ENCODE measurements around the gene MAML2.

Gene MAML2

DNA sequence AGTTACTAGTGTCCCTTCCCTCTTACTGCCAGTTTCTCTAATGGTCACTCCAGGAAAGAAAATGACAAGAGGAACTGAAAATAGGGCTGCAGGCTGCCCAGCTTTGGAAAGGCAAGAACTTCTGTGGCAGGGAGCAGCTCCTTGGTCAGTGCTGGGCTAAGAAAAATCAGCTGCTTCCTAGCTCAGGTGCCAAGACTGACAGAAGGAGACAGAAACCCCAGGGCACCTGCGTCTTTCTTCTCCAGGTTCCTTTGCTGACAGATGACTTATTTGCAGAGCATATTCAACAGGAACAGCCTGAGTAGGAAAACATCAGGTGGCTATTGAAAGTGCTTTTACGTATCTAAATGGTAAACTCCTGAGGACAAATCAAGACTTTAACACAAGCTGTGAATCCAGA lies 25.4 kb downstream of the MAML2 start:
- H3K27ac ChIP-seq = no peak overlapping the region
- TF ChIP-seq ZFX (IDR thresholded peaks at IDR 0.05) = no peak
- TF ChIP-seq, protein P1, sequence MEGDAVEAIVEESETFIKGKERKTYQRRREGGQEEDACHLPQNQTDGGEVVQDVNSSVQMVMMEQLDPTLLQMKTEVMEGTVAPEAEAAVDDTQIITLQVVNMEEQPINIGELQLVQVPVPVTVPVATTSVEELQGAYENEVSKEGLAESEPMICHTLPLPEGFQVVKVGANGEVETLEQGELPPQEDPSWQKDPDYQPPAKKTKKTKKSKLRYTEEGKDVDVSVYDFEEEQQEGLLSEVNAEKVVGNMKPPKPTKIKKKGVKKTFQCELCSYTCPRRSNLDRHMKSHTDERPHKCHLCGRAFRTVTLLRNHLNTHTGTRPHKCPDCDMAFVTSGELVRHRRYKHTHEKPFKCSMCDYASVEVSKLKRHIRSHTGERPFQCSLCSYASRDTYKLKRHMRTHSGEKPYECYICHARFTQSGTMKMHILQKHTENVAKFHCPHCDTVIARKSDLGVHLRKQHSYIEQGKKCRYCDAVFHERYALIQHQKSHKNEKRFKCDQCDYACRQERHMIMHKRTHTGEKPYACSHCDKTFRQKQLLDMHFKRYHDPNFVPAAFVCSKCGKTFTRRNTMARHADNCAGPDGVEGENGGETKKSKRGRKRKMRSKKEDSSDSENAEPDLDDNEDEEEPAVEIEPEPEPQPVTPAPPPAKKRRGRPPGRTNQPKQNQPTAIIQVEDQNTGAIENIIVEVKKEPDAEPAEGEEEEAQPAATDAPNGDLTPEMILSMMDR (conservative IDR thresholded peaks at IDR 0.05) = no peak

- TF ChIP-seq, protein P1 (conservative IDR thresholded peaks at IDR 0.05) = no peak
- TF ChIP-seq ZFX (IDR thresholded peaks at IDR 0.05) = no peak
- no peak overlapping the region for H3K27ac ChIP-seq
Measured at GRCh38 chr11:96316869-96317268, 26.1 kb downstream of the MAML2 start.

GRCh38 chr11:96315476-96315875 lies 27.5 kb downstream of the MAML2 start:
- TF ChIP-seq, protein P1 (conservative IDR thresholded peaks at IDR 0.05) = no peak
- no peak for TF ChIP-seq ZFX (IDR thresholded peaks at IDR 0.05)
- H3K27ac ChIP-seq = no peak overlapping the region

GRCh38 chr11:96314326-96315020 lies 28.5 kb downstream of the MAML2 start:
- no peak overlapping the region for H3K27ac ChIP-seq
- TF ChIP-seq, protein P1 (conservative IDR thresholded peaks at IDR 0.05) = no peak
- no peak for TF ChIP-seq ZFX (IDR thresholded peaks at IDR 0.05)

DNA sequence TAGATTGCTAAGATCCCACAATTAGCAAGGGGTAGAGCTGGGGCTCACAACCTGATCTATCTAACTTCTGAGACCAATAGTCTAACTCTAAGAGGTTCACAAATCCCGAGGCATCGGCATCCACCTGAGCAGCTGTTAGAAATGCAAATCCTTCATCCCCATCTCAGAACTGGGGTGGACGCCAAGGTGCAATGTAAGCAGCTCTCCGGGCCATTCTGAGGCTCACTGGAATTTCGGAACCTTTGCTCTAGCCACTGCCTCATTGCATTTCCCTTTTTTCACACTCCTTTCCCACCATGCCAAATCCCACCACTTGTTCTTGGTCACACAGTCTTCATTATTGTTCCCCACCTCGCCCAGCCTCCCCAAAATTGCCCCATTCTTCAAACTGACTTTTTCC lies 29.8 kb downstream of the MAML2 start:
- TF ChIP-seq ZFX (IDR thresholded peaks at IDR 0.05) = no peak
- TF ChIP-seq, protein P1 (conservative IDR thresholded peaks at IDR 0.05) = no peak
- no peak overlapping the region for H3K27ac ChIP-seq

DNA sequence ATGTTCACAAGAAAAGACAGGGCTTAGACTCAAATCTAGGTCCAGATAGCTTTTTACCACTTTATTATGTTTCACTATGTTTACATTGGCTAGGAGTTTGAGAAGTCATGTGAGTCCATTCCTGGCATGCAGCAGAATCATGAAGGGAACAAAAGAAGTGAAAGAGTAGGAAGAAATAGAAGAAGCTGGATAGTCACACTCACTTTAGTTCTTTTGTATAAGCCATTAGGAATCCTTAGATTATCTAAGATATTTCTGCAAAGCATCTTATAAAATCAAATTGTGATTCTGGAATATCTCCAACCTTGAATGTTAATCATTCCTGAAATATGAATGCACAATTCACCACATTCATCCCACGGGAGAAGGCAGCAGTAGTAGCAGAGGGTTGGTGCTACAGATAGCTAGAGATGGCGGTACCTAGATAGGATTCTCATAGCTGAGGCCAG lies 31.9 kb downstream of the MAML2 start:
- TF ChIP-seq, protein P1 (conservative IDR thresholded peaks at IDR 0.05) = no peak
- no peak for TF ChIP-seq ZFX (IDR thresholded peaks at IDR 0.05)
- peak overlapping the region; percentile 37; the same call in 1 of the 2 replicates for H3K27ac ChIP-seq

DNA sequence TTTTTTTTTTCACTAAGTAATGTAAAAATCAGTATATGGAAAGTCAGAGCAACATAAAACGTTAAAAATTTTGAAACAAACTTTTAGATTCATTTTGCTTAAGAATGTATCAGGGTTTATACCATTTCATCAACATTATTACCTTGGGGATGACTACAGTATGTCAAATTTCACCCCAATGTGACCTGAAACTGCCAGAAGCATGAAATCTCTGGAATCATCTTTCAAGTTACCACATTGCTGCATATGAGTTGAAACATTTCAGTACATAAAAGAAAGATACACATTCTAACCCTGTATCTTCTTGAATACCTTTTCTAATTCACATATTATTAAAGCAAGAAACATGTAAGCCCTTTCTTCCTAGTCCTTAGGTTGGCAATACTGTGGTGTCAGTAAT lies 32.8 kb downstream of the MAML2 start:
- H3K27ac ChIP-seq = no peak overlapping the region

More for the DNA sequence above, 32.8 kb downstream of the MAML2 start:
- TF ChIP-seq, protein P1 (conservative IDR thresholded peaks at IDR 0.05) = no peak
- TF ChIP-seq ZFX (IDR thresholded peaks at IDR 0.05) = no peak

Measured in C4-2B (cell line).